Mesodermal cell (in vitro differentiated cells): ENCODE data around the gene KAZALD1.

Experiments used
- H3K27ac ChIP-seq: 2 replicates; pipeline ENCODE4 v1.7.0; 2013; ENCODE audit warnings: mild to moderate bottlenecking, low read depth, low read length, moderate library complexity; ENCODE audit not compliant: severe bottlenecking
- H3K36me3 ChIP-seq: 2 replicates; pipeline ENCODE4 v1.7.1; 2013; ENCODE audit warnings: mild to moderate bottlenecking, low read length, moderate library complexity; ENCODE audit not compliant: control insufficient read depth, insufficient read depth
- H3K4me1 ChIP-seq: one replicate; pipeline ENCODE4 v1.7.1; 2013; ENCODE audit warnings: mild to moderate bottlenecking, low read length; ENCODE audit not compliant: insufficient read depth, control insufficient read depth, poor library complexity, severe bottlenecking
- H3K4me3 ChIP-seq: 2 replicates; pipeline ENCODE4 v1.7.0; 2013; ENCODE audit warnings: low read length, control low read depth, mild to moderate bottlenecking; ENCODE audit not compliant: insufficient read depth, poor library complexity, severe bottlenecking; ENCODE audit errors: extremely low read depth
- H3K9me3 ChIP-seq: 2 replicates; pipeline ENCODE4 v1.7.1; 2013; ENCODE audit warnings: mild to moderate bottlenecking, low read length, moderate library complexity; ENCODE audit not compliant: control insufficient read depth
- WGBS, 2 experiments: methylation state at CpG; one replicate each; pipeline ENCODE4 v1.1.5; 2013; ENCODE audit warnings: missing lambda C conversion rate in 2 of 2; ENCODE audit not compliant: insufficient coverage in 2 of 2; 5-methylcytosine and 5-hydroxymethylcytosine counted together

The KAZALD1 gene

DNA sequence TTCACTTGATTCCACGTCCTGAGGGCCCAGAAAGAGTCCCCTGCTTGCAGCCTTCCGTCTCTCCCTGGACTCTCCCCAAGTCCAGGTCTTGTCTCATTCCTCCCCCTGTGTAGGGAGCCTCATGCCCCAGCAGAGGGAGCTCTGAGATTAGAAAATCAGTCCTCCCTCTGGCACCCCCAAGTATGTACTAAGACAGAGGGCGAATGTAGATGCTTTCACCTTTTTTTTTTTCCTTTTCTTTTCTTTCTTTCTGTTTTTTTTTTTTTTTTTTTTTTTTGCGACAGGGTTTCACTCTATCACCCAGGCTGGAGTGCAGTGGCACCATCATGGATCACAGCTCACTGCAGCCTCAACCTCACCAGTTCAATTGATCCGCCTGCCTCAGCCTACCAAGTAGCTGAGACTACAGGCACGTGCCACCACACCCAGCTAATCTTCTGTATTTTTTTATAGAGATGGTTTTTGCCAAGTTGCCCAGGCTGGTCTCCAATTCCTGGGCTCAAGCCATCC lies 20.5 kb upstream of the KAZALD1 start:
- H3K27ac ChIP-seq, result no peak overlapping the region
- no peak overlapping the region for H3K4me3 ChIP-seq
- 0 to 43% methylated on average over 2 to 3 of the region's 6 CpGs for WGBS, 2 experiments
- no peaks in the 10 kb centered on the region for H3K9me3 ChIP-seq
- peaks cover 29% of the 10 kb centered on the region for H3K36me3 ChIP-seq
- H3K4me1 ChIP-seq, result peaks cover 17% of the 10 kb centered on the region

DNA sequence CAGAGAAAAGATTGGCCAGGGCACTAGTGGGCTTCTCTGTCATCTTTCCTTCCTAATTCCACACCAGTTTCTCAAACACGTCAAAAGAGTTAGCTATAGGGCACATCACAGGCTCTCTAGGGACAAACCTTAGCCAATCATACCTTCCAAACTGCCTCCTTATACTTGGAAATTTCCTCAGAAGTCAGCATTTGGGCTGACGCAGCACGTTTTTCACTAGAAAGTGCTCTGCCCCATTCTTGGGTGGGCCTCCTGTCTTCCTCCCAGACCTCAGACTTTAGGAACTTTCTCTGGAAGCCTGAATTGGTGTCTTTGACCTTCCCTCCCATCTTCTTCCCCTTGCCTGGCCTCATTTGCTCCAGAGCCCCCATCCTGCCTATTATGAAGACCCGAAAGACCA lies 19.7 kb upstream of the KAZALD1 start:
- Histone ChIP-seq H3K4me1 (peaks cover 19% of the 10 kb centered on the region), H3K27ac (peak overlapping the region; percentile 92), H3K9me3 (no peaks in the 10 kb centered on the region), H3K4me3 (no peak overlapping the region), H3K36me3 (peaks cover 21% of the 10 kb centered on the region)
- 86 to 95% methylated on average over 3 of the region's 4 CpGs for WGBS, 2 experiments

DNA sequence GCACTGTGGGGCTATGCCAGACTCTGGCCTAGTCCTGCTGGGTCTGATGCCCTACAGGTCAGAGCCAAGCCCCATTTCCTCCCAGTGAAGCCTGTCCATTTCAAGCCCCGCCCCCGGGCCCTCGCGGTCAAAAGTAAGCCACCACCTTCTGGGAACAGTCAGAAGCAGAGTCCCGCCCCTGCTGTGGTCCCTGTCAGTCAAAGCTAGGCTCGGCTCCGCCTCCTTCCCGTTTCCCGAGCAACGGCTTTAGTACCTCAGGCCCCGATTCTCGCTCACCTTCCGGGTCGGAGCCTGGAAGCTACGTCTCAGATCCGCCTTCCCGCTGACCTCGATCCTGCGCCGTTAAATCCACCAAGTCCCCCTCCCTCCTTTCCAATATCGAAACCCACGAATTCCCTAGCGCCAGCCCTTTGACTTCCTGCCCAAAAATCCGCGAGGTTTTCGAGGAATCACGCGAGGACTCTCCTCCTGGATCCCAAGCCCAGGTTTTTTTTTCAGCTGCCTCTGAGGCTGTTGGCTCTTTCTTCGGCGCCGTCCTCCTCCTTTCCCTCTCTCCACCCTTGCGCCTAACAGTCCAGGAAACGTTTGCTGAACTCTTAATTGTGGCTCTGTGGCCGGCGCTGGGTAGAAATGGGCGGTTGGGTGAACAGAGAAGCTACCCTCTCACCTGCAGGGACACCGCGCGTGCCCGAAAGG lies 19.0 kb upstream of the KAZALD1 start:
- Histone ChIP-seq H3K27ac (peak overlapping the region; percentile 92), H3K9me3 (no peaks in the 10 kb centered on the region), H3K4me1 (peaks cover 26% of the 10 kb centered on the region), H3K4me3 (peak overlapping the region; percentile 45), H3K36me3 (peaks cover 14% of the 10 kb centered on the region)
- 0 to 1% methylated on average over 31 of the region's 40 CpGs for WGBS, 2 experiments

DNA sequence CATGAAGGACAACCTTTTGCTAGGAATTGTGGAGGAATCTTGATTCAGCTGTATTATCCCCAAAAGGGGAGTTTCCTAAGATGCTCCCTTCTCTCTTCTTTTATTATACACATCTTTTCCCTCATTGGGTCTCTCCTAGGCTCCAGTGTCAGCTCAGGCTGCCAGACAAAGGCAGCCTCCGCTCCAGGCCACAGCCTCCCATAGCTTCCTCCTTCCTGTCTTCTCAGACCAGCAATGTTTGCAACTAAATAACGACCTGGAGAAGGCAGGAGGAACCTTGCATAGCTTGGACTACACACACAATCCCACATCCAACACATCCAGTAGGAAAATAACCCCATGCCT lies 18.5 kb upstream of the KAZALD1 start:
- Histone ChIP-seq H3K36me3 (peaks cover 10% of the 10 kb centered on the region), H3K4me3 (peak overlapping the region; percentile 45), H3K4me1 (peaks cover 23% of the 10 kb centered on the region), H3K9me3 (no peaks in the 10 kb centered on the region), H3K27ac (peak overlapping the region; percentile 92)
- WGBS, 2 experiments, result 45 to 57% methylated on average over 1 to 2 of the region's 2 CpGs

DNA sequence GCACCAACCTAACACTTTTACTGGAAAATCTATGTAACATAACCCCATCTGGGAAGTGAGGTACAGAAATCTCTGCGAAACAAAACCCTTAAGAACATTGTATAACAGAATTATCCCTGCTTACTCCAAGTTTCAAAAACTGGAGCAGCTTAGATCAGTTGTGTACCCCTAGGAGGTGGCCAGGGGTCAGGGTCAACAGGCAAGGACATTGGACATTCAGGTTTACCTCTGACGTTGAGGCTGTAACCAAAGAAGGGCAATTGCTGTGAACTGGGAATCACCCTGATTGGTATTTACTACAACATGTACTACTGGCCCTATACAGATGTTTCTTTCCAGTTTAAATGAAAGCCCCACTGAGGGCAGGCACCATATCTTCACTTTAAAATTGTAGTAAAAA lies 17.7 kb upstream of the KAZALD1 start:
- Histone ChIP-seq H3K4me3 (no peak overlapping the region), H3K4me1 (peaks cover 22% of the 10 kb centered on the region), H3K27ac (no peak overlapping the region), H3K9me3 (no peaks in the 10 kb centered on the region), H3K36me3 (peaks cover 6% of the 10 kb centered on the region)
- WGBS, 2 experiments, result 91 to 100% methylated on average over 1 of the region's 2 CpGs

DNA sequence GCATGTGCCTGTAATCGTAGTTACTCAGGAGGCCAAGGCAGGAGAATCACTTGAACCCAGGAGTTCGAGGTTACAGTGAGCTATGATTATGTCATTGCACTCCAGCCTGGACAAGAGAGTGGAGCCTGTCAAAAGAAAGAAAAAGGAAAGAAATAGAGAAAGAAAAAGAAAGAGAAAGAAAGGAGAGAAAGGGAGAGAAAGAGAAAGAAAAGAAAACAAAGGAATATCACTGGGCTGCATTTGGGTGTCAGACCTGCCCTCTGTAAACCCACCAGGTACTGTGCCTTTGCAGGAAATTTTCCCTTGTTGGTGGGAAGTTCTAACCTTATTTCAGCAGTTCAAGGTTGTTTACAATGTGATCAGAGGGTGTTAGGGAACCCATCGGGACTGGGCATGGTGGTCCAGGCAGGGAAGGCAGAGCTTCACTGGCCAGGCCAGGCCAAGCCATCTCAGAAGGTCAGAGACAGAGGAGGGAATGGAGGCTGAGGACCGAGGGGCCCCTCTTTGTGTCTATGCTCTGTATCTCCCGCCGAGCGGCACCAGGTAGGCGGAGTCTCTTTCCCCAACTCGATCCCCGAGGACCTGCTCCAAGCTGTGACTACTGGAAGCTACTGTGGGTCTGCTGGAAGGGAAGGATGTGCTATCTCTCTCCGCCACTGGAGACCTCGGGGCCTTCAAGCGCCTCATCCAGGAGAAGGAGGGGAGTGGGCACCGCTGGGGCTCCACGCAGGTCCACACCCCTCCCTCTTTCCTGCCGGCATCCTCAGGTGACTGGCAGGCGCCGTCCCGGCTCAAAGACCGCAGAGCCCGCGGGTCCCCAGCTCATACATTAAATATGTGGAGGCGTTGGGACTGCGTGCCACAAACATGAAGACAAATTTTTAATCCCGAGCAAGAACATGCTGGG lies 15.2 kb upstream of the KAZALD1 start:
- H3K27ac ChIP-seq, result no peak overlapping the region
- no peaks in the 10 kb centered on the region for H3K9me3 ChIP-seq
- peaks cover 25% of the 10 kb centered on the region for H3K4me1 ChIP-seq
- no peaks in the 10 kb centered on the region for H3K36me3 ChIP-seq
- 16 to 26% methylated on average over 18 of the region's 25 CpGs for WGBS, 2 experiments
- H3K4me3 ChIP-seq, result no peak overlapping the region

- no peak overlapping the region for H3K4me3 ChIP-seq
- no peak overlapping the region for H3K27ac ChIP-seq
- H3K36me3 ChIP-seq, result no peaks in the 10 kb centered on the region
- 11 to 12% methylated on average over 6 to 12 of the region's 16 CpGs for WGBS, 2 experiments
- peaks cover 23% of the 10 kb centered on the region for H3K4me1 ChIP-seq
- H3K9me3 ChIP-seq, result no peaks in the 10 kb centered on the region
Measured at GRCh38 chr10:101047268-101047667, 14.5 kb upstream of the KAZALD1 start.

GRCh38 chr10:101047961-101048892 lies 13.6 kb upstream of the KAZALD1 start:
- 7 to 10% methylated on average over 43 to 57 of the region's 62 CpGs for WGBS, 2 experiments
- Histone ChIP-seq H3K4me1 (peaks cover 24% of the 10 kb centered on the region), H3K4me3 (no peak overlapping the region)

DNA sequence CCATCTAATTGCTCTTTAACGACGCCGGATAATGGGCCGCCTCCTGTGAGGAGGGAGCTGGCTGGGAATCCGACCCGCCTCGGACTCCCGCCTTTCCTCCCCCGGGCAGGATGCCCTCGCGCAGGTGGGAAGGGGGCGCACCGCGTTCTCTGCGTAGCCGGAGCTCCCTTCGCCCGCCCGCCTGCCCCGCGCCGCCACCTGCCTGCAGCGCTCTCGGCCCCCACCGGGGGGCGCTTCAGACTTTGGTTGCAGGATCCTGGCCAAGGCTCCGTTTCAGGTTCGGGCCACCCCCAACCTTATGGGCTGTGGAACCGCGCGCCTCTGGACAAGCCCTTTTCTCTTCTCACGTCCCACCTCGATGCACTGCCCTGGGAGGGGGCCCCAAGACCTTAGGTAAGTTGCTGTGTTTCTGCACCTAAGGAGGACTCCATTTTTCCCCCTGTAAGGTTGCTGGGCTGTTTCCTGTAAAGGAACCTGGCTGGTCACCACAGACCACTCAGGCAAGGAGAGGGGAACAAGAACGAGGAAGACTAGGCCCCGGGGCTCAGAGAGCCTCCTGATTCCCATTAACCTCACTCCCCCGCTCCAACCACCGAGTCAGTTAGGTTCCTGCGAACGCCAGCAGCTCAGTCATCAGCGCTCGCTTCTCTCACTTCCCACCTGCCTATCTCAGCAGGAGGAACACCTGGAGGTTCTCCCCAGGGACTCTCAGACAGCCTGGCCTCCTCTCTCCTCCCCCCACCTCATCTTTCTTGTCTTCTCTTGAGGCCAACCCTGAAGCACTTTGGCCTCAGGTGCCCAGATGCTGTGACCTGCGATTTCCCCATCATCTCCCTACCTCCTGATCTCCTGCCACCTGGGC lies 11.3 kb upstream of the KAZALD1 start:
- Histone ChIP-seq H3K4me1 (peaks cover 21% of the 10 kb centered on the region), H3K27ac (no peak overlapping the region), H3K9me3 (no peaks in the 10 kb centered on the region), H3K4me3 (peak overlapping the region; percentile 5), H3K36me3 (no peaks in the 10 kb centered on the region)
- WGBS, 2 experiments, result 11 to 14% methylated on average over 35 to 36 of the region's 42 CpGs

More at GRCh38 chr10:101047961-101048892, 13.6 kb upstream of the KAZALD1 start:
- Histone ChIP-seq H3K9me3 (no peaks in the 10 kb centered on the region), H3K36me3 (no peaks in the 10 kb centered on the region), H3K27ac (no peak overlapping the region)
